Raji (cell line): ENCODE data around the gene ZNF512B.

Experiments used
- POLR2A ChIP-seq: IDR thresholded peaks from 2 replicates; pipeline ENCODE4 v1.6.1; 2011; ENCODE audit warnings: low read depth, low read length, control low read depth; ENCODE audit not compliant: insufficient read depth

The ZNF512B gene

GRCh38 chr20:63970714-63971431 lies 1.1 kb upstream of the ZNF512B start:
- TF ChIP-seq POLR2A: no peak

- TF ChIP-seq POLR2A: no peak
These were observed 586 bp downstream of the ZNF512B start for GRCh38 chr20:63968928-63969760.

GRCh38 chr20:63968136-63968927 lies 1.4 kb downstream of the ZNF512B start:
- TF ChIP-seq POLR2A: no peak

- TF ChIP-seq POLR2A: no peak
These were observed 2.2 kb downstream of the ZNF512B start for GRCh38 chr20:63967330-63968135.

- TF ChIP-seq POLR2A: no peak
These were observed 2.8 kb downstream of the ZNF512B start for GRCh38 chr20:63966944-63967322.

GRCh38 chr20:63966172-63966943 lies 3.4 kb downstream of the ZNF512B start:
- no peak for TF ChIP-seq POLR2A

GRCh38 chr20:63964412-63964811 lies 5.3 kb downstream of the ZNF512B start:
- no peak for TF ChIP-seq POLR2A

GRCh38 chr20:63963784-63964301 lies 5.9 kb downstream of the ZNF512B start:
- no peak for TF ChIP-seq POLR2A

- TF ChIP-seq POLR2A: no peak
These were observed 6.4 kb downstream of the ZNF512B start for GRCh38 chr20:63963348-63963741.

GRCh38 chr20:63962426-63963347 lies 7.0 kb downstream of the ZNF512B start:
- no peak for TF ChIP-seq POLR2A

GRCh38 chr20:63961664-63962425 lies 7.9 kb downstream of the ZNF512B start:
- TF ChIP-seq POLR2A: no peak

GRCh38 chr20:63959699-63960075 lies 10.0 kb downstream of the ZNF512B start:
- TF ChIP-seq POLR2A: no peak
